NCI-H1694 (cell line): Measurements from ENCODE around the gene ZNF554.

Experiments
- DNase-seq: peaks from one replicate; lab custom pipeline; 2025; lab: John Stamatoyannopoulos, UW

The ZNF554 gene

DNA sequence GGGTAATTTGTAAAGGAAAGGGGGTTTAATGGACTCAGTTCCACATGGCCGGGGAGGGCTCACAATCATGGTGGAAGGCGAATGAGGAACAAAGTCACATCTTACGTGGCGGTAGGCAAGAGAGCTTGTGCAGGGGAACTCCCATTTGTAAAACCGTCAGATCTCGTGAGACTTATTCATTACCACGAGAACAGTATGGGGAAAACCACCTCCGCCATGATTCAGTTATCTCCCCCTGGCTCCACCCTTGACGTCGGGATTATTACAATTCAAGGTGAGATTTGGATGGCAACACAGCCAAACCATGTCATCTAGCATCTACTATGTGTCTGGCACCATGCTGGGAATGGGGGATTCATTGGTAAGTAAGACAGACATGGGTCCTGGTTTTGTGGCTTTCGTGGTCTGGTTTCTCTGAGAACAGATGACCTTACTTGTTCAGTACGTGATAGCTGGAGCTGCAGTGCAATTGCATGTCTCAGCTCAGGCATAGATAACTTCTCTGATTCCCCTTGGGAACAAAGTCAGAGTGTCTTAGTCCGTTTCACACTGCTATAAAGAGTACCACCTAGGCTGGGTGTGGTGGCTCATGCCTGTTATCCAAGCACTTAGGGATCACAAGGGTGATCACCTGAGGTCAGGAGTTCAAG, 8.3 kb downstream of the ZNF554 start:
- DNase-seq, result no peak

DNA sequence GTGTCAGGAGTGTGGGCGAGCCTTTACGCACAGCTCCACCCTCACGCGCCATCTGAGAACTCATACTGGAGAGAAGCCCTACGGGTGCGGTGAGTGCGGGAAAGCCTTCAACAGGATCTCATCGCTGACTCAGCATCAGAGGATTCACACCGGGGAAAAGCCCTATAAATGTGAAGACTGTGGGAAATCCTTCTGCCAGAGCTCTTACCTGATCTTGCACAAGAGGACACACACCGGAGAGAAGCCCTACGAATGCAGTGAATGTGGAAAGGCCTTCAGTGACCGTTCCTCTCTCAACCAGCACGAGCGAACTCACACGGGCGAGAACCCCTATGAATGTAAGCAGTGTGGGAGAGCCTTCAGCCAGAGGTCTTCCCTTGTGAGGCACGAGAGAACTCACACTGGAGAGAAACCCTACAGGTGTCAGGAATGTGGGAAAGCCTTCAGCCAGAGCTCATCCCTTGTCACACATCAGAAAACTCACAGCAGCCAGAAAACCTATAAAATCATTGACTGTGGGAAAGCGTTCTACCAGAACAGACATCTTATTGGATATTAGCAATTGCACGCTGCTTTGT, 14.7 kb downstream of the ZNF554 start:
- DNase-seq, result no peak

DNA sequence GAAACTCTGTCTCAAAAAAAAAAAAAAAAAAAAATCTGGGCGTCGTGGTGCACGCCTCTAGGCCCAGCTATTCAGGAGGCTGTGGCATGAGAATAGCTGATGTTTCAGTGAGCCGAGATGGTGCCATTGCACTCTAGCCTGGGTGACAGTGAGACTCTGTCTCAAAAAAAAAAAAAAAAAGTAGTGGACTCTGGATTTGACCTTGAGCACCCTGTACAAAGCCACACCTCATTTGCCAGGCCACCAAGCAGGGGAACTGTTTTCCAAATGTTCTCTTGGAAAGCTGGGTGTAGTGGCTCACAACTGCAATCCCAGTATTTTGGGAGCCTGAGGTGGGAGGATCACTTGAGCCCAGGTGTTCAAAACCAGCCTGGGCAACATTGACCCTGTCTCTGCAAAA, 17.8 kb downstream of the ZNF554 start:
- no peak for DNase-seq

GRCh38 chr19:2840794-2841791, 21.4 kb downstream of the ZNF554 start, which contains the start of gene ZNF555:
ZNF555 (plus strand) TSS chr19:2841475; CDS start chr19:2841573, 98 bp downstream.
- peak; percentile 96 for DNase-seq

DNA sequence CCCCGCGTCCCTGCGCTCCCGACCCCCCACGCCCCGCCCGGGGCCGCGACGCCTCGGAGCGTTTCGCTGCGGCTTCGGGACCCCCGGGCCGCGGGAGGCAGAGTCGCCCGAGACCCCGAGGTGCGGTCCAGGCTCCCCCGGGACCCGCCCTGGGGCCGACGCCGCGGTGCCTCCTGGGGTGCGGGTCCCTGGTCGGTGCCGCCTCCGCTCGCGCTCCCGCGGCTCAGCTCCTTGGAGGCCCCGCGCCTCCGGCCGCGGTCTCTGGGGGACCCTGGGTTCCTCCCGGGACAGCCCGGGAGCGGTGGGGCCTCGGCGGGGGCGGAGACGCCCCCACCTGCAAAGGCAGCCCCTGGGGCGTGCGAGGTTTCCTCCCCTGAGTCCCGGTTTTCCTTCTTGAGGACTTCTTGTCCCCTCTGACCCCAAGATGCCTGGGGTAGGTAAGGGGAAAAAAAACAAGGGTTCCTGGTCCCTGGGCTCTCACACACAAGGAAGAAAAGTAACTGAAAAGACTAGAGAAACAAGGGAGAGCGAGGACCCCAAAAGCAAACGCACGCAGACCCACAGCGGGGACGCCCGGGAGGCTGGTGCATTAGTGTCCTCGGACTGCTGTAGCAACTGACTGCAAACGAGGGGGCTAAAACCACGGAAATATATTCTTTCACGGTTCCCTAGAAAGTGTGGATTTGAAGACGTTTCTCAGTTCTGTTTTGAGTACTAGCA, 22.3 kb downstream of the ZNF554 start:
- DNase-seq, result no peak

GRCh38 chr19:2845107-2845506, 25.4 kb downstream of the ZNF554 start:
- no peak for DNase-seq

DNA sequence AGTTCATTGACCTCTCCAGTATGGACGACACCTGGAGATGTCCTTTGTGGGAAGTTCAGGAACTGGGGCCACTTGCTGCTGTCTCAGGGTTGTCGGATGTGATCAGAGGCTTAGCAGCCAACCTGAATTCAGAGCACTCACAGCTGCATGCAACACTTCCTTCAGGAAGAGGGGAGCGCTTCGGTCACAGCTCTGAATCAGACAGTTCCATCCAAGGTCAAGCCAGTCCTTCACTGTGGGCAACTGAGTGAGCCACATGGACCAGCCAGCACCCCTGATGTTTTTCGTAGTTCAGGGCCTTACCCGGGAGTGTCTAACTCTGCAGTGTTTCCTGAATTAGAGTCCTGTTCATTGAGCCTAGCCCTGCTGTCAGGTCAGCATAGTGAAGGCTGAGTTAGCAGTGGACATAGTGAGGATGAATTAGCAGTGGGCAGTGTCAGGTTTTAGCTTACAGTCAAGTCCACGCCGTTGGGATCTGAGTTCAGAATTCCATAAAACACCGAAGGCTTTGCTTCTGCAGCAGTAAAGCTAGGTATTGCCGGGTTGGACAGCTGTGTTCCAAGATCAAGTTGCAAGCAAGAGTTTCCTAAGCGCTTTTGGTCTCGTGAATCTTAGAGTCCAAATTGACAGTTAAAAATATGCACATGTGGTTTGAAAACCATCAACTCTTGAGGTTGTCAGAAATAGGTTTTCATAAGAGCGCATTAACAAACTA, 26.7 kb downstream of the ZNF554 start:
- DNase-seq, result no peak

- DNase-seq, result no peak
Measured at GRCh38 chr19:2847507-2847906, 27.8 kb downstream of the ZNF554 start.

- DNase-seq, result no peak
Measured at GRCh38 chr19:2848616-2849015, 28.9 kb downstream of the ZNF554 start.

GRCh38 chr19:2850256-2850925, 30.7 kb downstream of the ZNF554 start:
- DNase-seq, result no peak

DNA sequence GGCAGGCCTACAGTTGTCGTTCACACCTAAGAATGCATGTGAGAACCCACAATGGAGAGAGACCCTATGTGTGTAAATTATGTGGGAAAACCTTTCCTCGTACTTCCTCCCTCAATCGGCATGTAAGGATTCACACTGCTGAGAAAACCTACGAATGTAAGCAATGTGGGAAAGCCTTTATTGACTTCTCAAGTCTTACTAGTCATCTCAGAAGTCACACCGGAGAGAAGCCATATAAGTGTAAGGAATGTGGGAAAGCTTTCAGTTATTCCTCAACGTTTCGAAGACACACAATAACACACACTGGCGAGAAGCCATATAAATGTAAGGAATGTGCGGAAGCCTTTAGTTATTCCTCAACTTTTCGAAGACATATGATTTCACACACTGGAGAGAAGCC, 32.9 kb downstream of the ZNF554 start:
- DNase-seq, result no peak

DNA sequence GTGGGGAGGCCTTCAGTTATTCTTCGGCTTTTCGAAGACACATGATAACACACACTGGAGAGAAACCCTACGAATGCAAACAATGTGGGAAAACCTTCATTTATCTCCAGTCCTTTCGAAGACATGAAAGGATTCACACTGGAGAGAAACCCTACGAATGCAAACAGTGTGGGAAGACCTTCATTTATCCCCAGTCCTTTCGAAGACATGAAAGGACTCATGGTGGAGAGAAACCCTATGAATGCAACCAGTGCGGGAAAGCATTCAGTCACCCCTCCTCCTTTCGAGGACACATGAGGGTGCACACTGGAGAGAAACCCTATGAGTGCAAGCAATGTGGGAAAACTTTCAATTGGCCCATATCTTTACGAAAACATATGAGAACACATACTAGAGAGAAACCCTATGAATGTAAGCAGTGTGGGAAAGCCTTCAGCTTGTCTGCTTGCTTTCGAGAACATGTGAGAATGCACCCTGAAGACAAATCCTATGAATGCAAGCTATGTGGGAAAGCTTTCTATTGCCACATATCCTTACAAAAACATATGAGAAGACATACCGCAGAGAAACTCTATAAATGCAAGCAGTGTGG, 33.4 kb downstream of the ZNF554 start:
- DNase-seq, result no peak

- DNase-seq, result no peak
Measured at GRCh38 chr19:2854849-2855248, 35.2 kb downstream of the ZNF554 start.

GRCh38 chr19:2856457-2857050, 36.9 kb downstream of the ZNF554 start:
- no peak for DNase-seq

GRCh38 chr19:2858864-2859263, 39.2 kb downstream of the ZNF554 start:
- DNase-seq, result no peak

- no peak for DNase-seq
Measured at GRCh38 chr19:2863816-2864215, 44.1 kb downstream of the ZNF554 start.

DNA sequence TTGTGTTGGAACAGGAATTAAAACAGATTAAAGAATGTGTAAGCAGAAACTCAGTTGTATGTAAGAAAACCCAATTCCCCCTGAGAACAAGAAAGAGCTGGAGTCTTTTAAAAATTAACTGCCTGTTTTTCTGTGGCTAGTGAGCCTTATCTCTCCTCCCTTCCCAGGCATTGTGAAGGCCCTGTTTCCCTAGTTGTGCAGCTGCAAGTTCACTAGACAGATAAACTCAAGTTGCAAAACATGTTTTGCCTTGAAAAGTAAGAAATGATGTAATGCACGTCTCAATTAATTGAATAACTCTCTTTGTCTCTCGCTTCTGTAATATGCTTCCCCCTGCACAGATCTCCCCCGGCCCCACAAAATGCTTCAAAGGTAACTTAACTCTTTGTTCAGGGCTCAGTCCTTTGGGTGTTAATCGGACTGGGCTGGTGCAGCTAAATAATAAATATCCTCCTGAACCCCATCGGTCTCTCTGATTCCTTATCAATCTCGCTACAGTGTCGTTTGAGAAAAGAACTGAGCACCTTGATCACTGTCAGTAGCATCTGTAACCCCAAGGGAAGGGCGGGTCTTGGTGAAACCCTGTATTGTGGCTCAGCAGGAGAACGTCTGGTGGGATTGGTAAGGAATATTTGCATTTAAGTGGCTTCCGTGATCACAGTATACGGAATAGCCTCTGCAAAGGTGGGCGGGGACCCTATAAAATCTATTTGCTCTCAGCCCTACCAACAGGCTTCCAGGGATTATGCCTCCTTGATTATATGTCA, 45.8 kb downstream of the ZNF554 start:
- no peak for DNase-seq

- no peak for DNase-seq
Measured at GRCh38 chr19:2866495-2867024, 46.9 kb downstream of the ZNF554 start.
